HG03039 (cell line): ENCODE data around the gene KCNH6.

ENCODE experiments used
- ATAC-seq: cut with Tn5 transposase; IDR thresholded peaks from one replicate; pipeline ENCODE4 v1.9.1; 2021; ENCODE audit warnings: mild to moderate bottlenecking, moderate library complexity; ENCODE audit not compliant: unreplicated experiment

KCNH6 gene

GRCh38 chr17:63523253-63523855 is at the start of gene KCNH6:
Gene KCNH6 (plus strand): TSS chr17:63523358. CDS start chr17:63523414, 56 bp downstream.
- ATAC-seq: no peak

DNA sequence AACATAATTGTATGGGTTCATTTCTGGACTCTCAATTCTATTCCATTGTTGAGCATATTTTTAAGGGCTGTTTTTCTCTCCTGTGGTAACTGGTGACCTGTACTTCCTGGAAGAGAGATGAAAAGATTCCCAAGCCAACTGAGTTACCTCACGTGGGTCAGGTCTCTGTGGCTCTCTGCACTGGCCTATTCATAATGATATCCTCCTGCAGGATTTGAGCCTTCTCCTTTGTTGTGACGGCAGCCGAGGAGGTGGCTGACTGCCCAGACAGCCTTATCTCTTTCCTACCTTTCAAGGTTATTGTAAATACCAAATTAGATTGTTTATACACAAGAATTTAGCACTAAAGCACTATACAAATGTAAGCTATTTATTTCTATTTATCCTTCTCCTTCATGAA is 49.0 kb upstream of the KCNH6 start:
- no peak for ATAC-seq

GRCh38 chr17:63474586-63475460 is 48.3 kb upstream of the KCNH6 start:
- no peak for ATAC-seq

DNA sequence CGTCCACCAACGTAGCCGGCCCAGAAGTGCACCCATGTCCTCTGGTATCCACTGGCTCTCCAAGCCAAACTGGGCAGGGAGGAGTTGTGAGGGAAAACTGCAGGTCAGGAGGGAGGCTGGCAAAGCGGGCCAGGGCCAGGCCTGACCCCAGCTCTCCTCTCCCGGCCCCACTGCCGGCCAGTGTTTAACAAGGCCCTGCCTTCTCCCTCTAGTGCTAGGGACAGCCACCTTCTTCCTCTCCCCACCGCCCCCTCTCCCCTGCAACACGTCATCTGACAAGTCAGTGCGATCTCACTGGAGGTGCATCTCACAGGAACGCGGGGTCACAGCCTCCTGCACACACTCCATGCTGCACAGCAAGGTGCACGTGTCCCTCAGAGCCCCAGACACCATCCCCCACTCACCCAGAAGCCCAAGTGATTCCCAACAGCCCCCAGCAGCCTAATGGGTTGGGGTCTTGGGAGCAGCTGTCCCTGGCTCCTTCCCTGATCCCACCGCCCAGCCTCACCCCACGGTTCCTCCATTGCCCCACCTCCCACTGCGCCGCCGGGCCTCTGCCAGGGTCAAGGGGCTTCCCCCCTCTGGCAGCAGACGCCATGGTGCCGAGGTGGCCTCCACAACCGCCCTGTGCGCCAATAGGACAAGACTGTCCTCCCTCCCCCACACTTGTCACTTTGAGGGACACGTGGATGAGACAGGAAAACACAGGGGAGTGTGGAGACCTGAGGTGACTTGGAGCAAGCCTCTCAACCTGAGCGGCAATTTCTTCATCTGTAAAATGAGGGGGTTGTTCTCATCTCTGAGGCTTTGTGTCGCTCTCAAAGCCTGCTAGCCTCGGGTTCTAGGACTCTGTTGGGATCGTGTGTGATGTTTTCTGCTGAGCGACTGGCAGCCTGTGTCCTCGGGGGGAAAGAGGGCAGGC is 47.4 kb upstream of the KCNH6 start:
- ATAC-seq: no peak

GRCh38 chr17:63476459-63476853 is 46.7 kb upstream of the KCNH6 start:
- no peak for ATAC-seq

GRCh38 chr17:63476854-63477479 is 46.2 kb upstream of the KCNH6 start, which contains the start of gene ACE:
Gene ACE (plus strand): TSS chr17:63477061. CDS start chr17:63477095, 34 bp downstream.
- ATAC-seq: no peak

DNA sequence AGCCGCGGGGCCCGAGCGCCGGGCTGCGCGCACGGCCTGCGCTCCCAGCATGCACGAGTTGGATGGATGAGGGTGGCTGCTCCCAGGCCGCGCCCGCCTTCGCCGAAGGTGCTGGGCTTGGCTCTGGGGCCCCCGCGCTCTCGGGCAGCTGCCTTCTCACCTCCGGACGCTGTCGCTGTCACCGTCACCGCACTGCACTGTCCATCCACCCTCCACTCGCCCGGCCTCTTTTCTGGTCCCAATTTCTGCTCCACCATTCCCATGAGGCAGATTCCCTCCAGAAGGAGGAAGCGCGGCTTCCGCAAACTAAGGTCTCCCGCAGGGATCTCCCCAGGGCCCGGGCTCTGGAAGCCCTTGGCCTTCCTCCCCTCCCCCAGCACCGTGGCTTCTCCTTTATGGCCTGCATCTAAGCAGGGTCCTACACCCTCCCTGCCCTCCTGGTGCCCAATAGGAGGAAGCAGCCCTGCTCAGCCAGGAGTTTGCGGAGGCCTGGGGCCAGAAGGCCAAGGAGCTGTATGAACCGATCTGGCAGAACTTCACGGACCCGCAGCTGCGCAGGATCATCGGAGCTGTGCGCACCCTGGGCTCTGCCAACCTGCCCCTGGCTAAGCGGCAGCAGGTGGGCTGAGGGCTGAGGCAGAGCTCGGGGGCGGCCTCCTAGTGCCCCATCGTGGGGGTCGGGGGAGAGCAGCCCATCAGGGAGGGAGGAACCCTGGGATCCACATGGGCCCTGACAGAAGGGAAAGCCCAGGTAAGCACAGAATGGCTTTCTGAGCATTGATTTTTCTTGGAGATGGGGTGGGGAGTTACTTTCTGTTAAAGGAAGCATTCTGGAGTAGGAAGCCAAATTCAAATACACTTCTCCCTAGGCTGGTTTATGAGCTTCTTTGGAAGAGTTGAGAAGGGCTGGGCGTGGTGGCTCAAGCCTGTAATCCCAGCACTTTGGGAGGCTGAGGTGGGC is 45.4 kb upstream of the KCNH6 start:
- ATAC-seq: no peak

- no peak for ATAC-seq
Observed at GRCh38 chr17:63478814-63479494, 44.2 kb upstream of the KCNH6 start.

GRCh38 chr17:63479495-63480184 is 43.5 kb upstream of the KCNH6 start:
- ATAC-seq: no peak

GRCh38 chr17:63480192-63480784 is 42.9 kb upstream of the KCNH6 start:
- ATAC-seq: no peak

DNA sequence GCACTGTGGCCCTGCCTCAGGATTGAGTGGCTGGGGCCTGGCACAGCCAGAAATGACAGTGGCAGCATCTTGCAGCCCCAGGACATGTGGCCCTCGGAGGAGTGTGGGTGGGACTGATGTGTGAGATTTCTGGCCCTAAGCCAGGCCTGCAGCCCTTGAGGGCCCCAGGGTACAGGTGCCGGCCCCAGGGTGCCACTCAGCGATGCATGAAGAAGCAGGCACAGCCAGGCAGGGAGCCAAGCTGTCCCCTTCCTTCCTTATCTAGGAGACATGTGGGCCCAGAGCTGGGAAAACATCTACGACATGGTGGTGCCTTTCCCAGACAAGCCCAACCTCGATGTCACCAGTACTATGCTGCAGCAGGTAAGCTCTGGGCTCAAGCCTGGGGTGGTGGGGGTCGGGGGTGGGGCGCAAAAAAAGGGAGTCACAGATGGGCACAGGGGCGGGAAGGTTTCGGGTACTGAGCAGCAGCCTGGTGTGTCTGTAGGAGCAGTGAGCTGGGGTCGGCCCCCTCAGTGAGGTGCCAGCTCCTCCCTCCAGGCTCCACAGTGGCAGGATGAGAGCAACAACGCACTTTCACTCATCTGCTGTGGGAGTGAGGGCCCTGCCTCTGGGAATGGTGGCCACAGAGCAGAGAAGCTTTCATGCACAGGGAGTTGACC is 42.2 kb upstream of the KCNH6 start:
- no peak for ATAC-seq

DNA sequence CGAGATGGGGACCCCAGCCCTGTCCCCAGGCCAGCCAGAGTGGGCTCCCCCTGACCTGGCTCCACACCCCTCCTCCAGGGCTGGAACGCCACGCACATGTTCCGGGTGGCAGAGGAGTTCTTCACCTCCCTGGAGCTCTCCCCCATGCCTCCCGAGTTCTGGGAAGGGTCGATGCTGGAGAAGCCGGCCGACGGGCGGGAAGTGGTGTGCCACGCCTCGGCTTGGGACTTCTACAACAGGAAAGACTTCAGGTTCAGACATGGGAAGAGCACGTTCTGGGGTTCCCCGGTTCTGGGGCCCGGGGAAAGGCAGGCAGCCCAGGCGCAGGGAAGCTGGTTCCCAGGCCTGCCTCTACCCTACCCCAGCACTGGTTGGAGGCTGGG is 41.7 kb upstream of the KCNH6 start:
- ATAC-seq: no peak

DNA sequence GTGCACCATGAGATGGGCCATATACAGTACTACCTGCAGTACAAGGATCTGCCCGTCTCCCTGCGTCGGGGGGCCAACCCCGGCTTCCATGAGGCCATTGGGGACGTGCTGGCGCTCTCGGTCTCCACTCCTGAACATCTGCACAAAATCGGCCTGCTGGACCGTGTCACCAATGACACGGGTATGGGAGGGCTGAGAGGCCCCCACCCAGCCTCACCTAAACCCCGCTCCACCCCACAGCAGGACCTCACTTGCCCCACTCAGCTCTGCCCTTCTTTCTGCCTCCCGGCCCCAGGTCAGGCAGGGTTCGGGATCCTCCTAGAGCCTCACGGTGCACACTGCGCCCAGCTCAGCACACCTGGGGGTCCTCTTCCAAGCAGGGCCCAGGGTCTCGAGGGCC is 40.6 kb upstream of the KCNH6 start:
- no peak for ATAC-seq

DNA sequence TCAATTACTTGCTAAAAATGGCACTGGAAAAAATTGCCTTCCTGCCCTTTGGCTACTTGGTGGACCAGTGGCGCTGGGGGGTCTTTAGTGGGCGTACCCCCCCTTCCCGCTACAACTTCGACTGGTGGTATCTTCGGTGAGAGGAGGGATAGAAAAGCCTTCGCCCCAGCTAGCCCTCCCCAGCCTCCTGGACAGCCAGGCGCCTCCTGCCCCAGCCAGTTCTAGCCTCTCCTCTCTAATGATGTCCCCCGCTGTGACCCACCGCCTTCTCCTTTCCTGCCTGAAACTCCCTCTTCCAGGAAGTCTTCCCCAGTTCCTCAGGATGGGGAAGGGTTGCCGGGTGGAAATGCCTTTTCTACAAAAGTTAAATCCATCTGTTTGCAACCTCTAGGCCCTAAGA is 40.1 kb upstream of the KCNH6 start:
- ATAC-seq: no peak

GRCh38 chr17:63483655-63484575 is 39.2 kb upstream of the KCNH6 start:
- no peak for ATAC-seq

GRCh38 chr17:63486317-63487013 is 36.7 kb upstream of the KCNH6 start:
- no peak for ATAC-seq
